ENCODE data around the gene SULT2B1.
"Not testable (repeated sequence)": the region's sequence is repeated elsewhere in the genome, so short reads cannot be mapped to it uniquely, and the experiment has no call there.

The SULT2B1 gene

DNA sequence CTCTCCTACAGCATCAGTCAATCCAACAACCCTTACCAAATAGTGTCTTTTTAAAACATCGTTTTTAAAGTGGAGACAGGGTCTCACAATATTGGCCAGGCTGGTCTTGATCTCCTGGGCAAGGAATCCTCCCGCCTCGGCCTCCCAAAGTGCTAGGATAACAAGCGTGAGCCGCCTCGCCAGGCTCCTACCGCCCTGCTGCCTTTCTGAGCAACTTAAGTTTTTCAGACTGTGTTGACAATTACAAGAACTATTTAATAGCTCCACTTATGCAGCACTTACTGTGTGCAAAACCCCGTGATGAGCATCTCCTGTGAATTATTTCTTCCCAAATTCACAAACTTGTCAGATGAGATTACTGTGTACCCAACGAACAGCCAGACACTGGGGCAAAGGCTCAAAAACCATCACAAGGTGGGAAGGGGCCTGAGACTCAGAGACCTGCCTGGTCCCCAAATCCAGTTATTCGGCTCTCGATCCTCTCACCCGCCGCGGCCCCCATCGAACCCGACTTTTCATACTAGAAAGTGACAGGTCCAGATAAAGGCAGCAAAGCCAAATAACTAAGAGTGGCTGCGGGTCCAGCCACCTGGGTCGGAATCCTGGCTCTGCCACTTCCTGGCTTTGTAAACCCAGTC lies 66.4 kb downstream of the SULT2B1 start:
- DNase-seq (ENCODE audit: low read depth in 2 of 3, low spot score in 2 of 3), result no peak

DNA sequence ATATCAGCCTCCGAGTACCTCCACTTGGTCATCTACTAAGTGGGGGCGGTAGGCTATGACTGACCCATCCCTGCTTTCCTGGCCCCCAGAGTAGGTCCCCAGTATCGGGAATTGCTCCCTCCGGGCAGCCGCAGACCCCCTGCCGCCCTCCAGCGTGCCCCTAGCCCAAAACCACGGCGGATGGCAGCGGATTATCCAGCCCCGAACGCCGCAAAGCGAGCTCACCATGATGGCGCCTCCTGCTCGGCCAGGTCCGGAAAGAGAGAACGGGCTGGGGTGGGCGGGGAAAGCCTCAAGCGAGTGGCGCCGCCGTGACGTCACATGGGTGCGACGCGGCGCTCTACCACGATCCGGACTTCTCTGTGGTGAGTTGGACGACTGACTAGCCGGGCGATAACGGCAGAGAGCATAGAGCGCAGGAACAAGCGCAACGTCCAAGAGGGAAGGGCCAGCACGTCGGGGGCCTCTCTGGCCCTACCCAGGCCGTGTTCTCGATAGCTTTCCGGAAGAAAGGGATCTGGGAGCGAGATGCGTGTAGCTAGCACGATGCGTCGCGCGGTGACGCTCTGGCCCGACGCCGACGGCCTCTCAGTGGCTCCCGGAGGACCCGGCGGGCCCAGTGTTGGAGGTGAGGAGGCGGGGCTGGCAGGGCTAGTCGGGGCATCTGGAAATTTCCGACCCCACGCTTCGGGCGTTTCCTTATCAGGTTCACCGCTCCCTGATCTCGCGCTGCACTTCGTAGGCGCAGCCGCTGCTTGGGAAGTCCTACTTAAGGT lies 67.1 kb downstream of the SULT2B1 start, which contains the start of the genes RPL18 and SPHK2:
Gene RPL18 (minus strand): TSS at position 263 of the 776 bp plus-strand sequence. CDS start 35 bp downstream, at position 228.
Gene SPHK2 (plus strand): TSS at position 591 of the 776 bp plus-strand sequence. CDS start 1,009 bp downstream, outside the sequence.
- DNase-seq (ENCODE audit: low read depth in 2 of 3, low spot score in 2 of 3), result peak; percentile 89 to 93 (median 92)

DNA sequence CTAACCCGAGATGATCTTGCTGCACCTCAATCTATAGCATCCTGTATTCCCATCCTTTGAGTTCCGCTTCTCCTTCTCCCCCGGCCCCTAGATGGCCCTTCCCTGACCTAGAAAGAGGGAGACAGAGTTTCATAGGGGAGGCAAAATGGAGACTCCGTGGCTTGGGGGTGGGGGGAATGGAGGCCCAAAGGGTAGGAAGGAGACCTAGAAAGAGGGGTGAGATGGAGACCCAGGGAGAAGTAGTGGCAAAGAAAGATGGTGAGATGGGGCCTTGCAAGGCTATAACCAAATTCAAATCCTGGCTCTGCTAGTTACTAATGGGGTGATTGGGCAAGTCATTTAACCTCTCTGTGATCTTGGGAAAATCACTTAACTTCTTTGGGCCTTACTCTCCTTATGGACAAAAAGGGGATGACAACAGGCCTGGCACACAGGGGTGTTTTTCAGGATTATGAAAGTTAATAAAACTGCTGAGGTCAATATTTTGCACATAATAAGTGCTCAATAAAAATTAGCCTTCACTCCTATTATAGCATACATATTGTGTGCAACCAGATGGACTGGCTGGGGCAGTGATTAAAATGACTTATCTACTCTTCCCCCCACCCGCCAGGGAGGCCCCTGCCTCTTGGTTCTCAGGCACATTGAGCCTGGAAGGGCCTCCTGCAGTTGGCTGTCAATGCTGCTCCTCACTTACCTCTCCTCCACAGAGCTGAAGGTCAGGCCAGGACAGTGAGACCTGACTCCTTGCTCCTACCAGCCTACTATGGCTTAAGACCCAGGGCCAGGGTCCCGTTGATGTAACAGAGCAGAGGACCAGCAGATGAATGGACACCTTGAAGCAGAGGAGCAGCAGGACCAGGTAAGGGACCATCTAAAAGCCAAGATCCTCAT lies 68.0 kb downstream of the SULT2B1 start:
- DNase-seq (ENCODE audit: low read depth in 2 of 3, low spot score in 2 of 3), result no peak

DNA sequence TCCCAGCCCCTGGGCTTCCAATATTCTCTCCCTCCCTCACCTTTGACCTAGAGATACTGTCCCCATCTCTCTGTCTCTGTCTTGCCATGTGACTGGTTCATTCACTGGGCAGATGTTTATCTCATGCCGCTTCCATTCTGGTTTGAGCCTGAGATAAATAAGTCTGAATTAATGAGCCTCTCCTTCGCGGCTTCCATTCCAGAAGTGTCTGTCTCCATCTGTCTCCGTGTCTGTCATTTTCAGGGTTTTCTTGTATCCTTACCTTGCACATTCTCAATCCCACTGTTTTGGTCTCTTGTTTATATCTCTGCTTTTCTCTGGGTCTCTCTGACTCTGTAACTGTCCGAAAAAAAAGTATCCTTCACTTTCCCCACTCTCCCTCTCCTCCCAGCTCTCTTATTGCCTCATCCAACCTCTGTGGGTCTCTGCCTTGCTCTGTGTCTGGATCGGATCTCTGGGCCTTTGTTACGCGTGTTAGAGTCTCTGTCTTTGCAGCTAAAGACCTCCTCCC lies 71.6 kb downstream of the SULT2B1 start:
- no peak for DNase-seq (ENCODE audit: low read depth in 2 of 3, low spot score in 2 of 3)

DNA sequence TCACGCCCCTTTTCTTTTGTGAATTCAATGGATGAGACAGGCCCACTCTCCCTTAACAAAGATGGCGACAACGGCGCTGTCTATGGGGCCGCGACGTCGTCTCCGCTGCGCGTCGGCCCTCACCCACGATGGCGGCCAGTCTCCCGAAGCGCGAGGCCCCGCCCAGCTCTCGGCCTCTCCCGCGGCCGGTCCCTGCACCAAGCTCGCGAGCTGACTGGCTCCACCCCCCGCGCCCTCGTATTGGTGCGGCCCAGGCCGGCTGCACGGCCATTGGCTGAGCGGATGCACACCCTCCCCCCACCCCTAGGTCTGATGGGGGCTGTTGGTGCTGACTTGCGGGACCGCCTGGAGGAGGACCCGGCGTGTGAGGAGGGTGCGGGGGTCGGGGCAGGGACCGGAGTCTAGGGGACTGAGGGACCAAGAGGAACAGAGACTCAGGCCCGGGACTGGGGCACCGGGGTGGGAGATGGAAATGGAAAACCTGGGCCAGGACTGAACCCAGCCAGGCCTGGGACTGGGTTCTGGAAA lies 72.2 kb downstream of the SULT2B1 start:
- DNase-seq (ENCODE audit: low read depth in 2 of 3, low spot score in 2 of 3), result peak in 2 of 3 experiments; percentile 90 to 96

DNA sequence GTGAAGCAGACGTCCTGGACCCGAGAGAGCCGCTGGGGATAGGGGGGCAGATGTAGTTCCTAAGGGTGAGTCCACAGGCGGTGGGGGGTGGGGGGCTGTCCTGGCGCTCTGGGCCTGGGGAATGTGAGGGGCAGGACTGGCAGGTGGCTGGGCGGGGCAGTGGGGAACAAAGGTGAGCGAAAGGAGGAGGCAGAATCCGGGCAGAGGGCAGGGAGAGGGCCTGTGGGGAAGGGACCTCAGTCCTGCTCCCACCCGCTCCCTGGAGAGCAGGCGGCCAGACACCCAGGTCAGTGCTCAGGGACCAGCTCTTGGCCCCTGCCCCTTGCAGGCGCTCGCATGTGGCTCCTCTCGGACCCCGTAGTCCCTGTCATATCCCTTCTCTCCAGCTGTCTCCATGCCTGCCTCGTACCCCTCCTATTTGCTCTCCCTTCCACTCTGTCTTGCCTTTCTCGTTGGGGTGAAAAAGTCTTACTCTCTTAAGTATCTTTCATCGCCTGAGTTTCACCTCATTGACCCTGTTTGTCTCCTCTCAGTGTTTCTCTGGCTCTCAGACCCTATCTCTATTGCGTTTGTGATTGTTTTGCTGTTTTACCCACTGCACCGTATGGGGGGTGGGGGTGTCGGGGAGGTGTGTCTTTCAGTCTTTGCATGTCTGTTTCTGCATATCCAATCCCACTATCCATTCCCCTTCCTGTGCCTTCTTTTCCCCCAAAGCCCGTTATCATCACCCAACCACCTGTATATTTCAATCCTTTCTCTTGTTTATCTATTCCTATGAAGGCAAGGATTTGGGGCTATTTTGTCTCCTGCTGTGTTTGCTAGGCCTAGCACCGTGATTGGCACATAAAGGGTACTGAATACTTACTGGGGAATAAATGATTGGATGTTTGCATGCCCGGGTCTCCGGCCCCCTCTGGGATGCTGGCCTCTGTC lies 73.1 kb downstream of the SULT2B1 start:
- no peak for DNase-seq (ENCODE audit: low read depth in 2 of 3, low spot score in 2 of 3)

DNA sequence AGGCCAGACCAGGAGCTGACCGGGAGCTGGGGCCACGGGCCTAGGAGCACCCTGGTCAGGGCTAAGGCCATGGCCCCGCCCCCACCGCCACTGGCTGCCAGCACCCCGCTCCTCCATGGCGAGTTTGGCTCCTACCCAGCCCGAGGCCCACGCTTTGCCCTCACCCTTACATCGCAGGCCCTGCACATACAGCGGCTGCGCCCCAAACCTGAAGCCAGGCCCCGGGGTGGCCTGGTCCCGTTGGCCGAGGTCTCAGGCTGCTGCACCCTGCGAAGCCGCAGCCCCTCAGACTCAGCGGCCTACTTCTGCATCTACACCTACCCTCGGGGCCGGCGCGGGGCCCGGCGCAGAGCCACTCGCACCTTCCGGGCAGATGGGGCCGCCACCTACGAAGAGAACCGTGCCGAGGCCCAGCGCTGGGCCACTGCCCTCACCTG lies 73.9 kb downstream of the SULT2B1 start:
- no peak for DNase-seq (ENCODE audit: low read depth in 2 of 3, low spot score in 2 of 3)

DNA sequence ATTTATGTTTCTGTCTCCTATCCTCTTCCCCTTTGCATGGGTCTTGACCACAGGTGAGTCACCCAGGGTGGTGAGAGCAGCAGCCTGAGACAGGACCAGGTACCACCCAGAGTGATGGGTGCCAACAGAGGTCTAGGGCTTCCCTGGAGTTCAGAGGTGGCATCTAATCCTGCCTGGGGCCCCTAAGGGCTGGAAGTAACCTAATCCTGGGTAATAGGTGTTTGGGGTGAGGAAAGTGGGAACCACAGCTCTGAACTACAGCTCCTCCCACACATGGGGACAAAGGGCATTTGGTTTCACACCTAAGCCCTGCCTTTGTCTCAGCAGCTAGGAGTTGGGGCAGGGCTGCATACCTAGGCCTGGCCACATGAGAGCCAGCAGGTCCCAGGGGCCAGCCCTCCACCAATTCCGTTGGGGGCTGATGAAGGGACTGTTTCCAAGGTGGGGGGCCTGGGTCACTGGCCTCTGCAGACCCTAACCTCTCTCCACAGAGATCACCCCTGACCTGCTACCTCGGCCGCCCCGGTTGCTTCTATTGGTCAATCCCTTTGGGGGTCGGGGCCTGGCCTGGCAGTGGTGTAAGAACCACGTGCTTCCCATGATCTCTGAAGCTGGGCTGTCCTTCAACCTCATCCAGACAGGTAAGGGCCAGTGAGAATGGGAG lies 75.4 kb downstream of the SULT2B1 start:
- DNase-seq (ENCODE audit: low read depth in 2 of 3, low spot score in 2 of 3), result no peak

DNA sequence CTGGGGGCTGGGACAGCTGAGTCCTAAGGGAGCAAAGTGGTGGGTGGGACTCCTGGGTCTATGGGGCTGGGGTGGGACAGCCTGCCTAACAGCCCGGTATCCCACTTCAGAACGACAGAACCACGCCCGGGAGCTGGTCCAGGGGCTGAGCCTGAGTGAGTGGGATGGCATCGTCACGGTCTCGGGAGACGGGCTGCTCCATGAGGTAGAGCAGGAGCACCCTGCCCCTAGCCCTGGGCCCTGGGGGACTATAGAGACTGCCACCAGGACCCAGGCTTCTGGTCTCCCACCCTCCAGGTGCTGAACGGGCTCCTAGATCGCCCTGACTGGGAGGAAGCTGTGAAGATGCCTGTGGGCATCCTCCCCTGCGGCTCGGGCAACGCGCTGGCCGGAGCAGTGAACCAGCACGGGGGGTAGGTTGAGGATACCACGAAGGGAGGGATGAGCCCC lies 75.9 kb downstream of the SULT2B1 start:
- DNase-seq (ENCODE audit: low read depth in 2 of 3, low spot score in 2 of 3), result no peak

DNA sequence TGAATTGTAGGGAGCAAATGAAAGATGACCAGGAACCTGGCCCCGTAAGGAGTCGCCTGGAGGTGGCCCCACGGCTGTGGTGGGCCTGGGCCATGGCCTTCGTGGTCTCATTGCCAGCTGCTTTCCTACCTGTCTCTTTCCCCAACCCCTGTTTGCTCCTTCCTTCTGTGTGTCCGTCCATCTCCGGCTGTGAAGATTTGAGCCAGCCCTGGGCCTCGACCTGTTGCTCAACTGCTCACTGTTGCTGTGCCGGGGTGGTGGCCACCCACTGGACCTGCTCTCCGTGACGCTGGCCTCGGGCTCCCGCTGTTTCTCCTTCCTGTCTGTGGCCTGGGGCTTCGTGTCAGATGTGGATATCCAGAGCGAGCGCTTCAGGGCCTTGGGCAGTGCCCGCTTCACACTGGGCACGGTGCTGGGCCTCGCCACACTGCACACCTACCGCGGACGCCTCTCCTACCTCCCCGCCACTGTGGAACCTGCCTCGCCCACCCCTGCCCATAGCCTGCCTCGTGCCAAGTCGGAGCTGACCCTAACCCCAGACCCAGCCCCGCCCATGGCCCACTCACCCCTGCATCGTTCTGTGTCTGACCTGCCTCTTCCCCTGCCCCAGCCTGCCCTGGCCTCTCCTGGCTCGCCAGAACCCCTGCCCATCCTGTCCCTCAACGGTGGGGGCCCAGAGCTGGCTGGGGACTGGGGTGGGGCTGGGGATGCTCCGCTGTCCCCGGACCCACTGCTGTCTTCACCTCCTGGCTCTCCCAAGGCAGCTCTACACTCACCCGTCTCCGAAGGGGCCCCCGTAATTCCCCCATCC lies 76.7 kb downstream of the SULT2B1 start:
- no peak for DNase-seq (ENCODE audit: low read depth in 2 of 3, low spot score in 2 of 3)

DNA sequence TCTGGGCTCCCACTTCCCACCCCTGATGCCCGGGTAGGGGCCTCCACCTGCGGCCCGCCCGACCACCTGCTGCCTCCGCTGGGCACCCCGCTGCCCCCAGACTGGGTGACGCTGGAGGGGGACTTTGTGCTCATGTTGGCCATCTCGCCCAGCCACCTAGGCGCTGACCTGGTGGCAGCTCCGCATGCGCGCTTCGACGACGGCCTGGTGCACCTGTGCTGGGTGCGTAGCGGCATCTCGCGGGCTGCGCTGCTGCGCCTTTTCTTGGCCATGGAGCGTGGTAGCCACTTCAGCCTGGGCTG lies 77.3 kb downstream of the SULT2B1 start:
- no peak for DNase-seq (ENCODE audit: low read depth in 2 of 3, low spot score in 2 of 3)

DNA sequence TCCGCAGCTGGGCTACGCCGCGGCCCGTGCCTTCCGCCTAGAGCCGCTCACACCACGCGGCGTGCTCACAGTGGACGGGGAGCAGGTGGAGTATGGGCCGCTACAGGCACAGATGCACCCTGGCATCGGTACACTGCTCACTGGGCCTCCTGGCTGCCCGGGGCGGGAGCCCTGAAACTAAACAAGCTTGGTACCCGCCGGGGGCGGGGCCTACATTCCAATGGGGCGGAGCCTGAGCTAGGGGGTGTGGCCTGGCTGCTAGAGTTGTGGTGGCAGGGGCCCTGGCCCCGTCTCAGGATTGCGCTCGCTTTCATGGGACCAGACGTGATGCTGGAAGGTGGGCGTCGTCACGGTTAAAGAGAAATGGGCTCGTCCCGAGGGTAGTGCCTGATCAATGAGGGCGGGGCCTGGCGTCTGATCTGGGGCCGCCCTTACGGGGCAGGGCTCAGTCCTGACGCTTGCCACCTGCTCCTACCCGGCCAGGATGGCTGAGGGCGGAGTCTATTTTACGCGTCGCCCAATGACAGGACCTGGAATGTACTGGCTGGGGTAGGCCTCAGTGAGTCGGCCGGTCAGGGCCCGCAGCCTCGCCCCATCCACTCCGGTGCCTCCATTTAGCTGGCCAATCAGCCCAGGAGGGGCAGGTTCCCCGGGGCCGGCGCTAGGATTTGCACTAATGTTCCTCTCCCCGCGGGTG lies 77.8 kb downstream of the SULT2B1 start:
- DNase-seq (ENCODE audit: low read depth in 2 of 3, low spot score in 2 of 3), result no peak

DNA sequence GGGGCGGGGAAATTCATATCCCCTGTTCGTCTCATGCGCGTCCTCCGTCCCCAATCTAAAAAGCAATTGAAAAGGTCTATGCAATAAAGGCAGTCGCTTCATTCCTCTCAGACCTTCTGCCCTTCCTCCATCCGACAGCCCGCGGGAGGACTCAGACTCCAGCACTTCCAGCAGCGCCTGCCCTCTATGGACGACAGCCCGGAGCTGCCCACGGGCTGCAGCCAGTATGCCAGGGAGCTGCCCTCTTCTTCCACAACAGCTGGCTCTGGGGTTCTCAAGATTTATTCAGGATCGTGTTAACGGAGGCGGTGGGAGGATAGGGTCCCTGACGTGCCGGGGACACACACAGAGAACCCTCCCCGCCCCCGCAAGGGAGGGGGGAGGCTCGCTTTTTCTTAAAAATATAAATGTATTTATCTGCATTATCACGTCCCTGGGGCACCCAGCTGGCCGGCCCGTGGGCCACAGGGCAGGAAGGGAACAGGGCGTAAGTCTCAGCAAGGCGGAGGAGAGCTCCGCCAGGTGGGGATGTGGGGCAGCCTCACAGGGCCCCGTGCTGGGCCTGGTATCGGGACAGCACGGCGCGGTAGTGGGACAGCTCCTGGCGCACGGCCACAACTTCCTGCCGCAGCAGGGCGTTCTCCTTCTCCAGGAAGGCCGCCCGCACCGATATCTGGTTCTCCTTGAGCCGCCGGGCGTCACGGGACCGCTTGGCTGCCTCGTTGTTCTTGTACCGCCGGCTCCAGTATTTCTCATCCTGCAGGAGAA lies 78.5 kb downstream of the SULT2B1 start:
- DNase-seq (ENCODE audit: low read depth in 2 of 3, low spot score in 2 of 3), result no peak

DNA sequence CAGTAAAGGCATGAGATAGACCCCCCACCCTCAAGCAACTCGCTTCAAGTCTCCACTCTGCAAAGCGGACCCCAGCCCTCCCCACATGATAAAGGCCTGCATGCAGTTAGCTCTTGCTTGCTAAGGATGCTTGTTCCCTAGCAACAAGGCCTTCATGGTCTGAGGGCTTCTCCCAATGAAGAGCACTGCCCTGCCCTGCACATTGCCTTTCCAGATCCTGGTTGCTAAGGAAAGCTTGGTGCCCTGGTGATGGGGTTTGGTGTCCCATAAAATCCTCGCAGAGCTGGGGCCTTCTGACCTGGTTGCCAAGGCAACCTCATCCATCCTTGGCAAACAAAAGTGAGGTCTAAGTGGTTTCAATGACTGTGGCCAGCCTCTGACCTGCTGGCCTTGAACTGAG lies 79.3 kb downstream of the SULT2B1 start:
- DNase-seq (ENCODE audit: low read depth in 2 of 3, low spot score in 2 of 3), result no peak

DNA sequence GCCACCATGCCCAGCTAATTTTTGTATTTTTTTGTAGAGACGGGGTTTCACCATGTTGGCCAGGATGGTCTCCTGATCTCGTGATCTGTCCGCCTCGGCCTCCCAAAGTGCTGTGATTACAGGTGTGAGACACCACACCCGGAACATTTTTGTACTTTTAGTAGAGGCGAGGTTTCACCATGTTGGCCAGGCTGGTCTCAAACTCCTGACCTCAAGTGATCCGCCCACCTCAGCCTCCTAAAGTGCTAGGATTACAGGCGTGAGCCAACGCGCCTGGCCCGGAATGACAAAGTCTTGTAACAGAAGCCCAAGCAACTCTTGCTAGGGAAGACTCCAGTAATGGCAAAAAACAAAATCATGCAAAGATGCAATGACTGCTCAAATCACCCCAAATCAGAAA lies 80.3 kb downstream of the SULT2B1 start:
- DNase-seq (ENCODE audit: low read depth in 2 of 3, low spot score in 2 of 3), result not testable (repeated sequence)

DNA sequence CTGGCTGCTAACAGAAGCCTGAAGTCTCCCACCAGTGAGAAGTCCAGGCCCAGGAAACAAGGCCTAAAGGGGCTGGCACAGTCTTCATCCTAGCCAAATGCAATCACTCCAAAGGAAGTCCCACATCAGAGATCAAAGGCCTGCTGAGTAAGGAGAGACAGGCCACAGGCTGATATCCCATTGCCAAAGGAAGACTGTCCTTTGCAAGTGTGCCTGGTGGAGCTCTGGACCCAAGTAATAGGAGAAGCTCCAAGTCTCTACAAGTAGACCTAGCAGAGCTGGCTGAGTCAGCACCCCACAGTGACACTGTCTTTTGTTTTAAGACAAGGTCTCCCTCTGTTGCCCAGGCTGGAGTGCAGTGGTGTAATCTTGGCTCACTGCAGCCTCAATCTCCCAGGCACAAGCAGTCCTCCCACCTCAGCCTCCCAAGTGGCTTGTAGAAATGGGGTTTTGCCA lies 80.7 kb downstream of the SULT2B1 start:
- no peak for DNase-seq (ENCODE audit: low read depth in 2 of 3, low spot score in 2 of 3)

All from activated CD8-positive, alpha-beta memory T cell treated with anti-CD3 and anti-CD28 coated beads for 48 hours (primary cell).